Measurements from ENCODE around the gene HOXC9.
"Not testable (repeated sequence)": the region's sequence is repeated elsewhere in the genome, so short reads cannot be mapped to it uniquely, and the experiment has no call there.

Gene HOXC9

DNA sequence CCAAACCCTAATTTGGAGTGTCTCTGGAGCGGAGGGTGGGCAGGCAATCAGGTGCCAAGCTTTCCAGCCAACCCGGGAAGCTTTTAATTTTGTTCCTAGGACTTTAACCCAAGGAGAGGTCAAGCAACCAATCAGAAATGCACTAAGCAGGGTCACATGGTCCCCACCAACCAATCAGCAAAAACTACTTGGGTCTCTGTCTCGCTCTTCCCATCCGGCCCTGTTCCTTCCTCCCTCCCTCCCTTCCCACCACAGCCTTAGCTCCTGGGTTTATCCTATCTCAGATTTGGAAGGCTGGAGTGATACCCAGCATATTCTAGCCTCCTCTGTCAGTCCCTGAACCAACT lies 40.2 kb downstream of the HOXC9 start:
- DNase-seq (ENCODE audit: low spot score): no peak

- DNase-seq (ENCODE audit: low spot score): no peak
Observed at GRCh38 chr12:54040648-54041047, 40.7 kb downstream of the HOXC9 start.

GRCh38 chr12:54041097-54041690 lies 41.2 kb downstream of the HOXC9 start:
- no peak for DNase-seq (ENCODE audit: low spot score)

DNA sequence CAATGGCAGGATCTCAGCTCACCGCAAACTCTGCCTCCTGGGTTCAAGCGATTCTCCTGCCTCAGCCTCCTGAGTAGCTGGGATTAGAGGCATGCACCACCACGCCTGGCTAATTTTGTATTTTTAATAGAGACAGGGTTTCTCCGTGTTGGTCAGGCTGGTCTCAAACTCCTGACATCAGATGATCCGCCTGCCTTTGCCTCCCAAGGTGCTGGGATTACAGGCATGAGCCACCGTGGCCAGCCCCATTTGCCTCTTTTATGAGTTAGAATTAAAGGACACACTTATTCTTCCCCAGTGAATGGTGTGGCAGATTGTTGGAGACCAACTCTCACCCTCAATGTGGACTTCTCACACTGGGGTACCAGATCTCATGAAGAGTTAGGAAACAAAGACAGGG lies 42.1 kb downstream of the HOXC9 start:
- not testable (repeated sequence) for DNase-seq (ENCODE audit: low spot score)

GRCh38 chr12:54042970-54043853 lies 43.3 kb downstream of the HOXC9 start:
- no peak for DNase-seq (ENCODE audit: low spot score)

DNA sequence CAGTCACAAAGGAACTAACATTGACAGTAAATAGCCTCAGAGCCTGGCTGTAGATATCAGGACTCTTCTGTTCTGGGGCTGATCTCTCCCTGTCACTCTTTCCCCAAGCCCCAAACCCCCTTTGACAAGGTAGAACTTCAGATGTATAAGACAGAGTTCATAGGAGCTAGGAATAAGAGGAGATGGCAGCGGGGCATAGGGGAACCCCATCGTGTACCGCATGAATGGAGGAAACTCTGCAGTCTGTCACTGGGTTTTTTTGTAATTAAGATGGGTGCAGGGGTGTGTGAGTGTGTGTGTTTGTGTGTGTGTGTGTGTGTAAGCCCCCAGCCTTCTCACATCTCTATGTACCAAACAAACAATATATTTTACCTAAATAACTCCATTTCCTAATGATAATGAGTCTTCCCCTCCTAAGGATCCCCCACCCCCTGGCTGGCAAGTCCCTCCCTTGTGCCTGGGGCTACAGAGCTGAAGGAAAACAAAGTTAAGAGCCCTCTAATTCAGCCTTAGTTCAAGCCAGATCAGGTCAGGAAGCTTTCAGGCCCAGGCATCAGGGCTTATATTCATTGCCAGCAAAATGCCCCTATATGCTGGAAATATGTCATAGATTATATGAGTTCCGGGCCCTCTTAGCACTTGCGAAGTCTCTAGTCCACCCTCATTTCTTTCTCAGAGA lies 44.6 kb downstream of the HOXC9 start:
- no peak for DNase-seq (ENCODE audit: low spot score)

GRCh38 chr12:54045401-54045800 lies 45.4 kb downstream of the HOXC9 start:
- DNase-seq (ENCODE audit: low spot score): no peak

DNA sequence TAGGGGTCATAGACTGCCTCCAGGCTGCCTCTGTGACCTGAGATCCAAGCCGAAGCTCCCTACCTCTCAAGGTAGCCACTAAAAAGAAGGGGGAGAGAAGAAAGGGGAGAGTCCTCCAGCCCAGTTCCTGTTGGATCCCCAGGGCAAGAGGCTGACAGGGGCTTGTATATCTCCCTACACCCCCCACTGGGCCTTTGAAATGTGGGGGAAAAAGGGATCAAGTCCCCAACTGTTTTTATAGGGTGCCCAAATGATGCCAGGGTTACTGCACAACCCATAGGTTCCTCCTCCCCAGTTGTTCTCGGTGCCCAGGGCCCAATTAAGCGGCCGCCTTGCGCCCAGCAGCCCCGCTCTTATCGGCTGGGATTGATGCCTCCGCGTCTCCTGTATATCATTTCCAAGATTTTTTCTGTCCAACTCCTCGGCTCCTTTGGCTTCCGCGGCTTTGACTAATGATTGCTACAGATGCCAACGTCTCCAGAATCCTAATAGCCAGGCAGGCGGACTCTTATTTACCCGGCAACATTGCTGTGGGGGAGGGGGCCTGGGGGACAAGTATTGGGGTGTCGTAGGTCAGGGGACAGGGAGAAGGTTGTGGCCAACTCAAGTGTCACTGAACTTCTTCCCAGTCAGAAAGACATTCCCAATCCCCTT lies 46.0 kb downstream of the HOXC9 start:
- no peak for DNase-seq (ENCODE audit: low spot score)

- DNase-seq (ENCODE audit: low spot score): no peak
Observed at GRCh38 chr12:54046809-54047159, 46.8 kb downstream of the HOXC9 start.

- no peak for DNase-seq (ENCODE audit: low spot score)
Observed at GRCh38 chr12:54047160-54047963, 47.4 kb downstream of the HOXC9 start.

GRCh38 chr12:54047964-54048303 lies 48.0 kb downstream of the HOXC9 start:
- DNase-seq (ENCODE audit: low spot score): no peak

DNA sequence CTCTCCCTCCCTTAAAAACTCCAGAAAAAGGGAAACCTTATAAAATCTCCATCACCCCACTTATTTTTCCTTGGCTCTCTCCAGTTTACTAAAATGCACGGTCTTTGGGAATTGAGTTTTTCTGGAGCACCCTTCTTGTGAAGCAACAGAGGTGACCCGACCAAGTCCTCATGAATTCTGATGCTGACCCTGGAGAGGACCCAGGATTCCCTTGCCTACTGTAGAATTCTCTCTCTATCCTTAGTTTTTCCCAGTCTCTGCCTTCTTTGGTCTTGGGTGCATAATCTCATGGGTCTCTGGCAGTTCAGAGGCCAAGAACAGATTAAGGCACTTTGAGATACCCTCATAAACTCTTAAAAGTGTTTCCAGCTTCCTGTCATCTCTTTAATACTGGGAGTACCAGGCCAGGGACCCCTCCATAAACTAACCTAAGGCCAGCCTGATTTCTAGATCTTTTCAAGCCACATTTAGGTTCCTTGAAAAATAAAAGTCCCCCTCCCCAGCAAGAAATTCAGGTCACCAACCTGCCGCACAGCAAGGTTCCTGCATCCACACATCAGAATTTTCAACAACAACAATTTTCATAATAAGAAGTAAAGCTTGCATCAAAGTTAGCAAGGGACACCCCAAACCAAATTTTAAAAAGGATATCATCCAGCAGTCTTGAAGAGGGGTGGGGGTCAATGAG lies 48.6 kb downstream of the HOXC9 start:
- DNase-seq (ENCODE audit: low spot score): no peak

- no peak for DNase-seq (ENCODE audit: low spot score)
Observed at GRCh38 chr12:54049108-54049507, 49.1 kb downstream of the HOXC9 start.

DNA sequence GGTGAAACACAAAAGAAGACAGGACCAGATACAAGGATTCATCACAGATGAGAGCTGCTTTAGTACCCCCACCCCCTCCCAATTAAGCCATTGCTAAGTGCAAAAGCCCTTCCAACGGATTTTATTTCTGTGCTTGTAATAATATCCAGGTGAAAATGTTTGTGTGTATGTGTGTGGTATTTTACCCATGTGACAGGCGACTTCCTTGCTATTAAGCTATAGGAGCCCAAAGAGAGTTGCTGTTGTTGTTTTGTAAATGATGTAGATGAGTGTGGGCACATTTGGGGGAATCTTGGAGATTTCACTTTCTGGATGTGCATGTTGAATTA lies 50.5 kb downstream of the HOXC9 start:
- DNase-seq (ENCODE audit: low spot score): no peak

- DNase-seq (ENCODE audit: low spot score): no peak
Observed at GRCh38 chr12:54051026-54051842, 51.3 kb downstream of the HOXC9 start.

- no peak for DNase-seq (ENCODE audit: low spot score)
Observed at GRCh38 chr12:54051874-54052437, 52.0 kb downstream of the HOXC9 start.

DNA sequence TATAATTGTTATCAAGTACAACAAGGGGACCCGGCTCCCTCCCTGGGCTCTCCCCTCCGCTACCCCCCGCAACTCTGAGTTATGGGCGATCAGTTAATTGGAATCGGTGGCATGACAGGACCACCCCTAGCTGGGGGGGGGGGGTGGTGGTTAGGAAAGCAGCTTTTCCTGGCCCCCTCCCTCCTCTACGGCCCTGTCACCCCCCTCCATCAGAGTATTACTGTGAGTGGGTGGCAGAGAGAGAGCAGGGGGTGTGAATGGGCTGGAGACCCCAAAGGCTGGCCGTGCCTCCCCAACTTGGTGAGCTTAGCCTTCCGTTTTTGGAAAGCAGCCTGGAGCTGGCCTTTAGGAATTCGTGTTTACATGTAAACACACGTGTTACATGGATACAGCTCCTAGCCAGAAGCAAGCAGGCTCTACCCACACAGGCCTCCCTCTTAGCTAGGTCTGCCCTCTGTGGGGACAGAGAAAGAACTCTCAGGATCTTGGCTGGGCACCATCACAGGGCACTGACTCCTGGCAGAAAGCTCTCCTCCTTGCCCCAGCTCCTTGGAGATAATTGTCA lies 52.6 kb downstream of the HOXC9 start:
- no peak for DNase-seq (ENCODE audit: low spot score)
